ENCODE results near the gene HNRNPL.

The HNRNPL gene

GRCh38 chr19:38845374-38846024 is 4.3 kb downstream of the HNRNPL start:
- DNase-seq (ENCODE audit: low spot score), result no peak

DNA sequence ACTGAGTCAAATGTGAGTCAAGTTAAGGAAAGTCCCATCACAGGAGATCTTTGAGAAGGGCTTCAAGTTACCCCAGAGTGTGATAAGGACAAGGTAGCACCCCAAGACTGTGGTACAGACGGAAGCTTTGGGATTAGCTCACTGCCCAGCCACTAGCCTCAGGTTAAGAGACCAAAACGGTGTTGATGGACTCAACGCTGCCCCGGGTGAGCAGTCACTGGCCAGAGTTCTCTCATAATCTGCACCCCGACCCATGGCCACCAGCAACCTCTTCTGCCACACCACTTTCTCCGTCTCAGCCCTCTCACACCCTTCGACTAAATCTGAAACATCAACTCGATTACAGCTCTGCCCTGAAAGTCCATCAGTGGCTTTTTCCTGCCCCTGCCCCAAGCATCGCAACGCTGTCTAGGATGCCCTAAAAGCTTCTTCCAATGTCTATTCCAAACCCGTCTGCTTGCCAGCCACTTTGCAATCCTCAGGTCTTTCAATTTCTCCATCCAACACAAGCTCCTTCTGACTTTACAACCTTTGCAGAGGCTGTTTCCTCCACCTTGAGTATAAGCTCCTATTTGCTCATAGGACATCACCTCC is 5.6 kb downstream of the HNRNPL start:
- DNase-seq (ENCODE audit: low spot score), result no peak

DNA sequence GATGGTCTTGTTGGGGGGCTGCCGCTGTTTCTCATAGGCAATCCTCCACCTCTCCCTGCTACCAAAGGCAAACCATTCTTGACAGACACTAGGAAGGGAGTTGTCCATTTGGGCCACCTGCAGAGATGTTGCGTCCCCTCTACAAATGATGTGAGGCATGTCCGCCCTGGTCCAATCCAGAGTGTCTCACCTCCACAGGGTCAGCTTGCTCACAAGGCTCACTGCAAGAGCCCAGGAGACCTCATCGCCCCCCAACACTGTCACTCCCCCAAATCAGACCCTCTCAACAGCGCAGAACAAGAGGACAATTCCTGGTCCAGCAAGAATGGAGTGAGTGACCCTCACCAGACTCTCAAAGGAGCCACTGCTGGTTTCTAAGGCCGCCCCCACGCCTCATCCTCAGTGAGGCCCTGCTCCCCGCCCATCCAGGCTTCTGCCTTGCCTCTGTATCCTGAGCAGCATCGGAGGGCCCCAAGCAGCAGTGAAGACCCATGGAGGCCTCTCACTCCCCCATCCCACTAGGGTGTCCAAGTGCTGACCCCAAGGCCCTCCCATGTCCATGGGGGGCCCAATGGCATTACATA is 6.5 kb downstream of the HNRNPL start:
- DNase-seq (ENCODE audit: low spot score), result no peak

- DNase-seq (ENCODE audit: low spot score), result peak; percentile 83
These were observed 7.2 kb downstream of the HNRNPL start for GRCh38 chr19:38842439-38843174.

DNA sequence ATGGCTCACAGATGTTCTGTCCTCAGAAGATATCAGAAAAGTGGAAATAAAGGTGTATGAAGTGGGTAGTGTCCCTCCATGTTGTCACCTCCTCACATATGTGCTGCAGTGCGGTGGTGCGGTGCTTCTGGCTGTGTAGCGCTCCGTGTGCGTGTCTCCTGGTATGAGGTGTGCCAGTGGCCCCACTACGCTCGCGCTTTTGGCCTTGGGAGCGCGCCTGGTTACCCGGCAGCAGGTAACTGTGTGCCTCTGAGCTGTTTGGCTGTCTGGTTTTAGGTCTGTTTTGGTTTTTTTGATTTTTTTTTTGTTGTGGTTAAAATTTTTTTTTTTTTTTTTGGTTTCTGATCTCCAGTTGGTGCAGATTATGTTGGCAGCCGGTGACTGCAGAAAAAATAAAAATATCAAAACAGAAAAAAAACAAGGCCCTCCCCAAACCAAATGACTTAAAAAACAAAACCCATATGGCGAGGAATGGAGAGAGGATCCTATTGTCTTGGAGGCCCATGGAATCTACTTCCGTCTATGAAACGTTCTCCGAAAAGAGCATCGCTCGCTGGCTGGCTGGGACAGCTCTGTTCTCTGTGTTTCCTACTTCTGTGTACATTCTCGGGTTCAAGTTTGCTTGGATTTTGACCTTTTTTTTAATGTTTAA is 7.9 kb downstream of the HNRNPL start:
- DNase-seq (ENCODE audit: low spot score), result peak; percentile 65

GRCh38 chr19:38841180-38841766 is 8.5 kb downstream of the HNRNPL start:
- no peak for DNase-seq (ENCODE audit: low spot score)

DNA sequence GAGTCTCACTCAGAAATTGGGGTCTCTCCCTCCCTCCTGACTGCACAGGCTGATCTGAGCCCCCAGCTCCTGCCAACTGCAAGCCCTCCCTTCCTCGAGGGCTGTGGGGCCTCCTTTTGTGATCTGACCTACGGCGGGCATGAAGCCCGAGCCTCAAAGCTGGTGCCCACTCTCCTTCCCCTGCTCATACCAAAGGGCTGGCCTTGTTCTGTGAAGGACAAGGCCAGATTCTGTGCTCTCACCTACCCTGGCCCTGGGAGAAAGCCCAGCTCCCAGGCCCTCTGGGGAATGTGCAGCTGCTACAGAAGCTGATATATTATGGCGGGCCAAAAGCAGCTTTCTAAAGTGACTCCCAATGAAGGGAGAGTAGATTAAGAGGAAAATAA is 9.2 kb downstream of the HNRNPL start:
- DNase-seq (ENCODE audit: low spot score), result no peak

DNA sequence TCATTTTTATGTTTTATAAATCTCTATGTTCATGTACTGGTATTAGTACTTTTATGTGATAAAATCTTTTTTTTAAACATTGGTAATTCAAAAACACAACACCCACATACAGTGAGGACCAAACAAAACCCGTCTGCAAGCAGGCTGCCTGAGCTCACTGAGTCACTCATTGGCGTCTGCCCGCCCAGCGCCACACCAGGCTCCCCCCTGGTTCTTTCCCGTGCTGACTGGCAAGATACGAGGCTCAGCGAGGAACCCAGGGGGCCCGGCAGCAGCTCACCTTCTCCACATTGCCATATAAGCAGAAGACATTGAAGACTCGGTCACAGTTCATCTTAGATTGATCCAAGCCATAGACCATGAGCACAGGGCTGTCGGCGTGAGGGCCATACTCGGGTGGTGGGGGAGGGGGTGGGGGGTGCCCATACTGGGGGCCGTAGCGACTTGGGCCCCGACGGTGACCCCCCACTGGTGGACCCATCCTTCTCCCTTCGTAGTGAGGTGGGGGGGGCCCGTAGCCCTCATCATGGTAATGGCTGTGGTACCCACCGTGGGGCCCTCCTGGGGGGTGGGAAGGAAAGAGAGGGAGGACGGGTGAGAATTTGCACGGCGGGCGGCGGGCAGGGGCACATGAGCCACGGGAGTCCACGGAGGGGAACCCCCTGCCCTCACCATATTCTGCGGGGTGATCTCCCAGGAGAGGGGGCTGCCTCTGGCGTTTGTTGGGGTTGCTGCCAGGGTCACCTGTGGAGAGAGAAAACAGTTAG is 9.8 kb downstream of the HNRNPL start:
- DNase-seq (ENCODE audit: low spot score), result no peak

- no peak for DNase-seq (ENCODE audit: low spot score)
These were observed 10.6 kb downstream of the HNRNPL start for GRCh38 chr19:38838986-38839761.

GRCh38 chr19:38838208-38838985 is 11.4 kb downstream of the HNRNPL start:
- peak; percentile 53 for DNase-seq (ENCODE audit: low spot score)

- DNase-seq (ENCODE audit: low spot score), result no peak
These were observed 12.1 kb downstream of the HNRNPL start for GRCh38 chr19:38837656-38838121.

DNA sequence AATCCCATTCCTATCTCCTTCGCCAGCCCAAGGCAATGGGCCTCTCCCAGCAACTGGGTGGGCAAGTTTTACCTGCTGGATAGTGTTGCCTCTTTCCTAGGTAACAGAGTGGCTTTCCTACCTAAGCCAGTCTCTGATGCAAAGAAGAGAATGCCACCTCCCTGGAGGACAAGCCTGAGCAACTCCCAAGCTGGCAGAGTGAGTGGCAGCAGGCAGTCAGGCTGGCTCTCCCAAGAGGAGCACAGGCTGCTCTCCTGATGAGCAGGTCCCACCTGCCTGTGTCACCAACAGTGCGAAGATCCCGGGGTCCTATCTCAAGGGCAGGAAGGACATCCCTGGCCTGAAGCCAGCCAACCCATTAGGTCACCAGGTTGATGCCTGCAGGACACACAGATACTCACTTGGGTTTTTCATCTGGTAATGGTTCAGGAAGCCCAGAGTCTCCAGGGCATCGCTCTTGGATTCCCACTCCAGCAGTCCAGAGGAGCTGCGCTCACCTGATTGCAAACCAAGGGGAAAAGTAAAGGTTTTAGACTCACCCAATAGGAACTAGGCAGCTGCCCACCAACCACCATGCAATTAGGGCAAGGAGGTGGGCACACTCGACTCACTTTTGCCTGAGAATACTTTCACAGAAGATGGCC is 12.7 kb downstream of the HNRNPL start:
- no peak for DNase-seq (ENCODE audit: low spot score)

DNA sequence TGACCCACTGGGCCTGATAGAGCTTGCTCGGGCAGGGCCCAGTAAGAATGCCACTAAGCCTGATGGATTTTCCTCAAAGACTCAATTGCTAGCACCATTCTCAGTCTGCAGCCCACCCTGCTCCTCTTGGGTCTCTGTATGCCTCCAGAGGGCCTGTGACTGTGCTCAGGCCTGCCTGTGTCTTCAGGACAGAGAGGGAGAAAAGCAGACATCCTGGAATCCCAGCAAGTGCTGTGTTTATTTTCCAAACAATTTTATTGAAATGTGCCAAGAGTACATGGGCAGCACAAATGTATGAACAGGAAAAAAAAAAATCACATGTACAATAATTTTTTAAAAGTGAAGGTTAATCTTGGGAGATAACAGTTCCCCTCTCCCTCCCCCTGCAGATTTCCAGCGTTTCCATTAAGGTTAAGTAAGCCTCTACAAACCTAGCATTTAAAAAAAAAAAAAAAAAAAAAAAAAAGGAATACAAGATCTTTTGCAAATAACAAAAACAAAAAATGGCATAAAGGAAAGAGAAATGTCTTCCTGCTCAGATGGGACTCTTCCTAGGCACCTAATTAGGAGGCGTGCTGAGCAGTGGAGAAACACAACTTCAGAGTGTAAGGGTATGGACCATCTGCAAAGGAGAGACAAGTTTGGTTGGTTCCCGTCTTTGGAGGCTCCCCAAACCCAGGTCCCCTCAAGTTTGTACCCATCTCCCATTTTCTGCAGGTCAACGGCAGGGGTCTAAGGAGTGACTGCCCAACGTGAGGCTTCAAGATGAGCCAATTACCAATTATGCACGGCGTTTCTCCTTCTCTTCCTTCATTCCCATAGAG is 13.4 kb downstream of the HNRNPL start:
- no peak for DNase-seq (ENCODE audit: low spot score)

- no peak for DNase-seq (ENCODE audit: low spot score)
These were observed 15.2 kb downstream of the HNRNPL start for GRCh38 chr19:38834590-38834989.

- no peak for DNase-seq (ENCODE audit: low spot score)
These were observed 15.7 kb downstream of the HNRNPL start for GRCh38 chr19:38834104-38834490.

GRCh38 chr19:38833092-38833425 is 16.7 kb downstream of the HNRNPL start:
- DNase-seq (ENCODE audit: low spot score), result no peak

GRCh38 chr19:38831142-38831605 is 18.6 kb downstream of the HNRNPL start:
- DNase-seq (ENCODE audit: low spot score), result no peak

GRCh38 chr19:38830039-38830733 is 19.6 kb downstream of the HNRNPL start:
- no peak for DNase-seq (ENCODE audit: low spot score)

All from CD4-positive, alpha-beta T cell treated with Interleukin-2 at 100 ng/mL for 4 hours (primary cell).